SKM-1 treated with dmso at 0.1 percent for 144 hours (cell line): ENCODE results near the gene NR2F6.
"Not testable (repeated sequence)": the region's sequence is repeated elsewhere in the genome, so short reads cannot be mapped to it uniquely, and the experiment has no call there.

Source experiments
- DNase-seq: peaks from one replicate; lab custom pipeline; 2025; ENCODE audit not compliant: unreplicated experiment; lab: John Stamatoyannopoulos, UW

Gene NR2F6

GRCh38 chr19:17245535-17245984 is at the start of gene NR2F6:
Gene NR2F6 (minus strand): TSS chr19:17245919. CDS start chr19:17245220, 699 bp downstream.
- no peak for DNase-seq

GRCh38 chr19:17294051-17294891 is 48.6 kb upstream of the NR2F6 start:
- no peak for DNase-seq

GRCh38 chr19:17293605-17294004 is 47.9 kb upstream of the NR2F6 start:
- no peak for DNase-seq

GRCh38 chr19:17292301-17293074 is 46.8 kb upstream of the NR2F6 start:
- DNase-seq: peak; percentile 80

- no peak for DNase-seq
These were observed 43.8 kb upstream of the NR2F6 start for GRCh38 chr19:17289489-17289888.

- no peak for DNase-seq
These were observed 41.0 kb upstream of the NR2F6 start for GRCh38 chr19:17286752-17287151.

GRCh38 chr19:17286263-17286662 is 40.5 kb upstream of the NR2F6 start:
- DNase-seq: no peak

- DNase-seq: no peak
These were observed 39.9 kb upstream of the NR2F6 start for GRCh38 chr19:17285415-17286135.

GRCh38 chr19:17283504-17283996 is 37.8 kb upstream of the NR2F6 start:
- no peak for DNase-seq

- DNase-seq: peak; percentile 84
These were observed 36.9 kb upstream of the NR2F6 start for GRCh38 chr19:17282488-17283125.

- peak; percentile 76 for DNase-seq
These were observed 35.9 kb upstream of the NR2F6 start, which contains the start of gene ANKLE1 for GRCh38 chr19:17281391-17282304. Gene ANKLE1 (plus strand): TSS chr19:17281901. CDS start chr19:17281921, 20 bp downstream.

- no peak for DNase-seq
These were observed 33.7 kb upstream of the NR2F6 start for GRCh38 chr19:17279436-17279835.

- DNase-seq: no peak
These were observed 29.9 kb upstream of the NR2F6 start for GRCh38 chr19:17275441-17276175.

- DNase-seq: not testable (repeated sequence)
These were observed 29.2 kb upstream of the NR2F6 start for GRCh38 chr19:17274892-17275291.

- no peak for DNase-seq
These were observed 23.0 kb upstream of the NR2F6 start for GRCh38 chr19:17268754-17269153.

- DNase-seq: peak; percentile 99
These were observed 21.5 kb upstream of the NR2F6 start, which contains the start of gene BABAM1 for GRCh38 chr19:17266975-17267788. Gene BABAM1 (plus strand): TSS chr19:17267443. CDS start chr19:17268807, 1,364 bp downstream.

- no peak for DNase-seq
These were observed 20.9 kb upstream of the NR2F6 start for GRCh38 chr19:17266589-17266974.

- no peak for DNase-seq
These were observed 20.3 kb upstream of the NR2F6 start for GRCh38 chr19:17266026-17266425.
